GM19351 (cell line): ENCODE measurements around the gene YJEFN3.

ENCODE experiments used
- ATAC-seq: cut with Tn5 transposase; IDR thresholded peaks from one replicate; pipeline ENCODE4 v1.9.1; 2021; ENCODE audit warnings: mild to moderate bottlenecking, moderate library complexity; ENCODE audit not compliant: unreplicated experiment

The YJEFN3 gene

GRCh38 chr19:19515642-19516519, 12.8 kb upstream of the YJEFN3 start, which contains the start of gene NDUFA13:
TSS of gene NDUFA13 (plus strand) at chr19:19516225. CDS start at chr19:19516239, 14 bp downstream.
- ATAC-seq, result peak; percentile 88

GRCh38 chr19:19517235-19517619, 11.5 kb upstream of the YJEFN3 start:
- no peak for ATAC-seq

- no peak for ATAC-seq
Observed at GRCh38 chr19:19520989-19521388, 7.7 kb upstream of the YJEFN3 start.

GRCh38 chr19:19523177-19523576, 5.5 kb upstream of the YJEFN3 start:
- no peak for ATAC-seq

- no peak for ATAC-seq
Observed at GRCh38 chr19:19524053-19524452, 4.7 kb upstream of the YJEFN3 start.

- ATAC-seq, result no peak
Observed at GRCh38 chr19:19525611-19526380, 2.9 kb upstream of the YJEFN3 start.

- no peak for ATAC-seq
Observed at GRCh38 chr19:19526581-19527370, 1.9 kb upstream of the YJEFN3 start.

GRCh38 chr19:19527371-19527656, 1.4 kb upstream of the YJEFN3 start:
- no peak for ATAC-seq

- no peak for ATAC-seq
Observed at GRCh38 chr19:19527674-19528625, 761 bp upstream of the YJEFN3 start.

- no peak for ATAC-seq
Observed at GRCh38 chr19:19529783-19530422, 1.2 kb downstream of the YJEFN3 start.

GRCh38 chr19:19530423-19530804, 1.7 kb downstream of the YJEFN3 start:
- no peak for ATAC-seq

- ATAC-seq, result no peak
Observed at GRCh38 chr19:19530889-19531288, 2.2 kb downstream of the YJEFN3 start.

- ATAC-seq, result no peak
Observed at GRCh38 chr19:19531951-19532805, 3.5 kb downstream of the YJEFN3 start.

GRCh38 chr19:19532806-19533701, 4.3 kb downstream of the YJEFN3 start:
- ATAC-seq, result no peak

- ATAC-seq, result no peak
Observed at GRCh38 chr19:19533841-19534240, 5.1 kb downstream of the YJEFN3 start.

- ATAC-seq, result no peak
Observed at GRCh38 chr19:19534556-19535265, 6.0 kb downstream of the YJEFN3 start.
